Stimulated activated CD8-positive, alpha-beta memory T cell treated with anti-CD3 and anti-CD28 coated beads, Interleukin-4, amount 100 ng/mL, for 48 hours (primary cell): ENCODE results near the gene TFAP2B.

ENCODE experiments used
- DNase-seq: peaks from one replicate; pipeline ENCODE4 v3.0.0-alpha.2; 2020

Gene TFAP2B

GRCh38 chr6:50825375-50826036, 6.8 kb downstream of the TFAP2B start:
- DNase-seq: no peak

- no peak for DNase-seq
Measured at GRCh38 chr6:50826037-50826761, 7.5 kb downstream of the TFAP2B start.

GRCh38 chr6:50826803-50827202, 8.1 kb downstream of the TFAP2B start:
- DNase-seq: no peak

- no peak for DNase-seq
Measured at GRCh38 chr6:50829049-50829448, 10.4 kb downstream of the TFAP2B start.

- DNase-seq: no peak
Measured at GRCh38 chr6:50829898-50830444, 11.3 kb downstream of the TFAP2B start.

- DNase-seq: no peak
Measured at GRCh38 chr6:50831186-50831585, 12.5 kb downstream of the TFAP2B start.

- DNase-seq: no peak
Measured at GRCh38 chr6:50832912-50833311, 14.2 kb downstream of the TFAP2B start.

GRCh38 chr6:50834929-50835410, 16.3 kb downstream of the TFAP2B start:
- no peak for DNase-seq

- DNase-seq: no peak
Measured at GRCh38 chr6:50836231-50836630, 17.6 kb downstream of the TFAP2B start.

GRCh38 chr6:50837589-50838445, 19.1 kb downstream of the TFAP2B start:
- DNase-seq: no peak

GRCh38 chr6:50840112-50840810, 21.6 kb downstream of the TFAP2B start:
- DNase-seq: no peak

- no peak for DNase-seq
Measured at GRCh38 chr6:50840811-50841192, 22.1 kb downstream of the TFAP2B start.

- DNase-seq: no peak
Measured at GRCh38 chr6:50842446-50842845, 23.8 kb downstream of the TFAP2B start.

GRCh38 chr6:50842861-50843384, 24.3 kb downstream of the TFAP2B start:
- DNase-seq: no peak

GRCh38 chr6:50843842-50844241, 25.2 kb downstream of the TFAP2B start:
- DNase-seq: no peak

GRCh38 chr6:50845499-50846143, 26.9 kb downstream of the TFAP2B start:
- DNase-seq: no peak

GRCh38 chr6:50846144-50846851, 27.6 kb downstream of the TFAP2B start:
- no peak for DNase-seq

GRCh38 chr6:50846852-50847155, 28.1 kb downstream of the TFAP2B start:
- DNase-seq: no peak

- no peak for DNase-seq
Measured at GRCh38 chr6:50847890-50848594, 29.4 kb downstream of the TFAP2B start.

GRCh38 chr6:50848989-50849795, 30.5 kb downstream of the TFAP2B start:
- DNase-seq: no peak
